Sigmoid colon (tissue), 7 donors: ENCODE data around the gene CAPRIN2. TPM values are rescaled to one million over a fixed set of nuclear protein-coding genes. Genes with fewer than 3 reads are reported as not detected.

Source experiments
- DNase-seq: peaks from one replicate; pipeline ENCODE4 v3.0.0-alpha.2; 2019
- H3K27ac ChIP-seq, 4 donors: fragments of 200-600 bp; sonication (generic); one replicate each; pipeline ENCODE4 v1.5.1; 2016 to 2019; ENCODE audit warnings: mild to moderate bottlenecking in 1 of 4
- H3K27me3 ChIP-seq, 3 donors: fragments of 200-600 bp; sonication (generic); one replicate each; pipeline ENCODE4 v1.5.1; 2019; ENCODE audit warnings: mild to moderate bottlenecking in 1 of 3
- H3K36me3 ChIP-seq, 4 donors: fragments of 200-600 bp; sonication (generic); one replicate each; pipeline ENCODE4 v1.5.1; 2016 to 2019
- H3K4me1 ChIP-seq, 4 donors: fragments of 200-600 bp; sonication (generic); one replicate each; pipeline ENCODE4 v1.5.1; 2017 to 2019
- H3K4me3 ChIP-seq, 4 donors: fragments of 200-600 bp; sonication (generic); one replicate each; pipeline ENCODE4 v1.5.1; 2017 to 2019; ENCODE audit warnings: mild to moderate bottlenecking in 2 of 4, moderate library complexity in 1 of 4
- H3K9me3 ChIP-seq, 4 donors: fragments of 200-600 bp in 3 of 4; sonication (generic) in 3 of 4; one replicate each; pipeline versions ENCODE4 v1.5.1 to v1.6.1; 2013 to 2019
- EP300 ChIP-seq, 4 donors: sonication (generic); formaldehyde crosslinking; IDR thresholded peaks; one replicate each; pipeline ENCODE4 v1.6.1; 2017; ENCODE audit warnings: antibody characterized with exemption in 4 of 4
- POLR2A ChIP-seq, 2 donors: fragments of 450-650 bp; IDR thresholded peaks; one replicate each; pipeline ENCODE4 v1.6.1; 2016; ENCODE audit warnings: antibody characterized with exemption in 2 of 2, mild to moderate bottlenecking in 2 of 2, moderate library complexity in 2 of 2
- POLR2AphosphoS5 ChIP-seq, 4 donors: sonication (generic); formaldehyde crosslinking; IDR thresholded peaks; one replicate each; pipeline ENCODE4 v1.6.1; 2017; ENCODE audit warnings: antibody characterized with exemption in 4 of 4
- WGBS, 2 donors: extraction: QIAGEN DNeasy Blood & Tissue Kit; methylation state at CpG; one replicate each; pipeline ENCODE4 v1.1.7; 2013; 5-methylcytosine and 5-hydroxymethylcytosine counted together
- intact Hi-C: fragments of 100-400 bp; cut with DNase I; formaldehyde crosslinking; loops from one replicate; pipeline ENCODE4 v1.15.1; 2023
- polyA plus RNA-seq, 3 donors: library from polyadenylated mRNA; stranded (reverse); fragments of 200-250 nt; gene quantifications; one replicate each; pipeline ENCODE4 v1.2.3, GENCODE V29; 2013
- total RNA-seq, 4 donors: library from RNA; depleted of rRNA; stranded (reverse); fragments of >200 nt; gene quantifications; one replicate each; pipeline ENCODE4 v1.1.0, GENCODE V29; 2016
- TF ChIP-seq, protein P1 (sequence below), 4 experiments: fragments of 450-650 bp in 3 of 4; fragments of 200-600 bp in 1 of 4; IDR thresholded peaks; one replicate each; pipeline ENCODE4 v1.5.1; 2016 to 2019; ENCODE audit warnings: antibody characterized with exemption in 4 of 4, mild to moderate bottlenecking in 3 of 4, moderate library complexity in 2 of 4
- donor health status: healthy with polysubstance abuse.
- donor health status: Bipolar disorder and iron deficiency.
- donor health status: healthy.

CAPRIN2 gene
- total and polyA plus RNA-seq, 7 donors: 2.1 to 42.9 (median 25.0) TPM

DNA sequence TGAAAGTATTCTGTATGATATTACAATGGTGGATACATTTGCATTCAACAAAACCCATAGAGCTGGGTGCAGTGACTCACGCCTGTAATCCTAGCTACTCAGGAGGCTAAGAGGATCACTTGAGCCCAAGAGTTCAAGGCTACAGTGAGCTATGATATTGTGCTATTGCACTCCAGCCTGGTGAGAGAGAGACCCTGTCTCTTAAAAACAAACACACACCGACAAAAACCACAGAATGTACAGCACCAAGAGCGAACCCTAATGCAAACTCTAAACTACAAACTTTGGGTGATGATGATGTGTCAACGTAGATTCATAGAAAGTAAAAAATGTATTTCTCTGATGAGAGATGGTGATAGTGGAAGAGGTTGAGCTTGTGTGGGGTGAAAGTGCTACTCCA lies 8.6 kb downstream of the CAPRIN2 start:
- intact Hi-C loops: no loop called here
- WGBS, 2 donors: 97 to 98% methylated on average over 4 of the region's 4 CpGs
- Histone ChIP-seq H3K27ac (no peak overlapping the region), H3K9me3 (no peaks in the 10 kb centered on the region), H3K4me3 (no peak overlapping the region), H3K4me1 (no peaks in the 10 kb centered on the region), H3K36me3 (peaks cover 0 to 14% (median 3%) of the 10 kb centered on the region in 4 donors), H3K27me3 (no peaks in the 10 kb centered on the region)
- DNase-seq: no peak
- TF ChIP-seq POLR2AphosphoS5 (IDR thresholded peaks at IDR 0.05) (no peak), POLR2A (IDR thresholded peaks at IDR 0.05) (no peak), EP300 (IDR thresholded peaks at IDR 0.05) (no peak)
- TF ChIP-seq, protein P1, sequence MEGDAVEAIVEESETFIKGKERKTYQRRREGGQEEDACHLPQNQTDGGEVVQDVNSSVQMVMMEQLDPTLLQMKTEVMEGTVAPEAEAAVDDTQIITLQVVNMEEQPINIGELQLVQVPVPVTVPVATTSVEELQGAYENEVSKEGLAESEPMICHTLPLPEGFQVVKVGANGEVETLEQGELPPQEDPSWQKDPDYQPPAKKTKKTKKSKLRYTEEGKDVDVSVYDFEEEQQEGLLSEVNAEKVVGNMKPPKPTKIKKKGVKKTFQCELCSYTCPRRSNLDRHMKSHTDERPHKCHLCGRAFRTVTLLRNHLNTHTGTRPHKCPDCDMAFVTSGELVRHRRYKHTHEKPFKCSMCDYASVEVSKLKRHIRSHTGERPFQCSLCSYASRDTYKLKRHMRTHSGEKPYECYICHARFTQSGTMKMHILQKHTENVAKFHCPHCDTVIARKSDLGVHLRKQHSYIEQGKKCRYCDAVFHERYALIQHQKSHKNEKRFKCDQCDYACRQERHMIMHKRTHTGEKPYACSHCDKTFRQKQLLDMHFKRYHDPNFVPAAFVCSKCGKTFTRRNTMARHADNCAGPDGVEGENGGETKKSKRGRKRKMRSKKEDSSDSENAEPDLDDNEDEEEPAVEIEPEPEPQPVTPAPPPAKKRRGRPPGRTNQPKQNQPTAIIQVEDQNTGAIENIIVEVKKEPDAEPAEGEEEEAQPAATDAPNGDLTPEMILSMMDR (IDR thresholded peaks at IDR 0.05): no peak

DNA sequence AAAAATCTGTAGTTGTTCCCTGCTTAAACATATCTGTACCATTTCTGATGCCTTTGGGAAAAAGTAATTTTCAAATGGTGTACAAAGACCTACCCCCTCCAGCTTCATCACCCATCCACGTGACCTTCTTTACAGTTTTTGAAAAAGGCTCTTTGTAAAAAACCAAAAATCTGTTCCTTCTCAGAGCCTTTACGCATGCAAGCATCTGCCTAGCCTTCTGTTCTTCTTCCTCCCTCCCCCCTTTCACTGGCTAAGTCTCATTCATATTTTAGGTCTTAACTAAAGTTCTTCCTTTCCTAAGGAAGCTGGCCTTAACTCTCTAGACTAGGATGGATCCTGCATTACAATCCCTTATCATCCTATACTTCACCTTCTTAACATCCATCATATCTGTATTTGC lies 10.4 kb downstream of the CAPRIN2 start:
- H3K4me3 ChIP-seq: no peak overlapping the region
- no peaks in the 10 kb centered on the region for H3K27me3 ChIP-seq
- H3K36me3 ChIP-seq: peaks cover 0 to 22% (median 0%) of the 10 kb centered on the region in 4 donors
- H3K9me3 ChIP-seq: no peaks in the 10 kb centered on the region
- WGBS, 2 donors: 94 to 97% methylated on average over 2 of the region's 2 CpGs
- no peak overlapping the region for H3K27ac ChIP-seq
- TF ChIP-seq POLR2A (IDR thresholded peaks at IDR 0.05) (no peak), POLR2AphosphoS5 (IDR thresholded peaks at IDR 0.05) (no peak), EP300 (IDR thresholded peaks at IDR 0.05) (no peak)
- TF ChIP-seq, protein P1 (IDR thresholded peaks at IDR 0.05): no peak
- DNase-seq: no peak
- intact Hi-C loops: no loop called here
- no peaks in the 10 kb centered on the region for H3K4me1 ChIP-seq

DNA sequence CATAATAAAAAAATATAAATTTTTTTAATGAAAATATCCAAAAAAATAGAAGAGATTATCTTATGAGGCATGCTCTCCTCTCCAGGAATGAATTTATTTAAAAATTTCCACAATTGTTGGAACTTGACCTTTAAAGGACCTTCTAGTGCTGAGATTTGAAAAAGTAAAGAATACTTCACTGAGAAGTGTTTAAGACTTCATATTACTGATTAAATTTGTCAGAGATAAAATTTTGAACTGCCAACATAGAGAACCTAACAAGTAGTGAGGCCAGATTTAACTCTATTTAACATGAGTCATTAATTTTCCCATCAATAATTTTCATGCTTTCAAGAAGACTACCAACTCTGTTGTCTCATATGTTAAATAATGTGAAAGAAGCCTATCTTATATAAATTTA lies 14.5 kb downstream of the CAPRIN2 start:
- Histone ChIP-seq H3K4me3 (no peak overlapping the region), H3K36me3 (peaks cover 0 to 19% (median 0%) of the 10 kb centered on the region in 4 donors), H3K9me3 (no peaks in the 10 kb centered on the region), H3K27ac (no peak overlapping the region), H3K27me3 (no peaks in the 10 kb centered on the region), H3K4me1 (no peaks in the 10 kb centered on the region)
- intact Hi-C loops: no loop called here
- TF ChIP-seq EP300 (IDR thresholded peaks at IDR 0.05): no peak
- no peak for TF ChIP-seq POLR2AphosphoS5 (IDR thresholded peaks at IDR 0.05)
- no peak for TF ChIP-seq POLR2A (IDR thresholded peaks at IDR 0.05)
- TF ChIP-seq, protein P1 (IDR thresholded peaks at IDR 0.05): no peak
- no peak for DNase-seq

DNA sequence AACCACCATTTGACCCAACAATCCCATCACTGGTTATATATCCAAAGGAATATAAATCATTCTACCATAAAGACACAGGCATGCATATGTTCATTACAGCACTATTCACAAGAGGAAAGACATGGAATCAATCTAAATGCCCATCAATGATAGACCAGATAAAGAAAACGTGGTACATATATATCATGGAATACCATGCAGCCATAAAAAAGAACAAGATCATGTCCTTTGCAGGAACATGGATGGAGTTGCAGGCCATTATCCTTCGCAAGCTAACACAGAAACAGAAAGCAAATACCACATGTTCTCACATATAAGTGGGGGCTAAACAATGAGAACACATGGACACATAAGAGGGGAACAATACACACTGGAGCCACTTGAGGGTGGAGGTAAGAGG lies 15.7 kb downstream of the CAPRIN2 start:
- WGBS, 2 donors: 92 to 96% methylated on average over 2 of the region's 2 CpGs
- Histone ChIP-seq H3K4me3 (no peak overlapping the region), H3K36me3 (peaks cover 0 to 30% (median 0%) of the 10 kb centered on the region in 4 donors), H3K27me3 (no peaks in the 10 kb centered on the region), H3K27ac (no peak overlapping the region), H3K4me1 (no peaks in the 10 kb centered on the region), H3K9me3 (no peaks in the 10 kb centered on the region)
- intact Hi-C loops: no loop called here
- no peak for DNase-seq
- TF ChIP-seq POLR2AphosphoS5 (IDR thresholded peaks at IDR 0.05): no peak
- TF ChIP-seq, protein P1 (IDR thresholded peaks at IDR 0.05): no peak
- no peak for TF ChIP-seq POLR2A (IDR thresholded peaks at IDR 0.05)
- no peak for TF ChIP-seq EP300 (IDR thresholded peaks at IDR 0.05)

DNA sequence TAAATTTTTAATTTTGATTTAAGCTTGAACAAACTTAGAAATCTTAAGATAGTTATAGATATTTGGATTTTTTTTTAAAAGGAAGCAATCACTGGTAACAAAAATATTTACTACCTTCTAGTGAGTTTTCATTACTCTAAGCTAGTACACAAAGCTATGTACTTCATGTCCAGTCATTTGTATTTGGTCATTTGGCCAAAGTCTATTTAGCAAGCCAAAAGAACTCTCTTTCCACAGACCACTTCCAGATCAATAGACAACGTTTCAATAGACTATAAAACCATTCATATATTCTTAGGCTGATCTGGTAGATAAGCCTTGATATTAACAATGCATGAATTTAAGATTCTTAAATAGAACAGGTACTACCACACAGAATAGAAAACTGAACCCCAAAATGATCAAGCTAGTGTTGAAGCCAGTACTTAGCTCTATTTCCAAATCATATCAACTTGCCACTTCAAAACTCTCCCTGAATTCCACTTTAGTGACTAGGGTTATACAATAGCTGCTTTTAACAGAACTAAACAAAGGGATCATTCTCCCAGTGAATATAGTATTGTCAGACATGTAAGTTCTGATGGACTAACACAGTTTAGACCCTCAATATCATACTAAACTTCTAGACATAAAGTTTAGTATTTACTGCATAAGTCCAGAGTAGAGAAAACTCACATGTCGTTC lies 21.7 kb downstream of the CAPRIN2 start:
- Histone ChIP-seq H3K36me3 (peaks cover 0 to 46% (median 0%) of the 10 kb centered on the region in 4 donors), H3K27ac (no peak overlapping the region), H3K9me3 (no peaks in the 10 kb centered on the region), H3K4me3 (no peak overlapping the region), H3K27me3 (no peaks in the 10 kb centered on the region), H3K4me1 (no peaks in the 10 kb centered on the region)
- DNase-seq: no peak
- WGBS, 2 donors: 79 to 90% methylated on average over 2 of the region's 2 CpGs
- intact Hi-C loops: no loop called here
- TF ChIP-seq, protein P1 (IDR thresholded peaks at IDR 0.05): no peak
- TF ChIP-seq EP300 (IDR thresholded peaks at IDR 0.05) (no peak), POLR2A (IDR thresholded peaks at IDR 0.05) (no peak), POLR2AphosphoS5 (IDR thresholded peaks at IDR 0.05) (no peak)
